Measurements from ENCODE around the gene TBC1D24.
"Not testable (repeated sequence)": the region's sequence is repeated elsewhere in the genome, so short reads cannot be mapped to it uniquely, and the experiment has no call there.

The TBC1D24 gene

GRCh38 chr16:2537451-2538379 lies 62.8 kb downstream of the TBC1D24 start, which contains the start of gene PDPK1:
PDPK1 (plus strand) TSS chr16:2538021; CDS start chr16:2538113, 92 bp downstream.
- peaks cover 9% of the 10 kb centered on the region for H3K4me1 ChIP-seq
- peaks cover 29% of the 10 kb centered on the region for H3K79me2 ChIP-seq
- H2AFZ ChIP-seq = peak within 1 kb of the TSS; percentile 69
- TF ChIP-seq CTCF (IDR thresholded peaks at IDR 0.05) = no peak
- H3K27me3 ChIP-seq (ENCODE audit: control insufficient read depth, insufficient read depth, low read length) = no peaks in the 10 kb centered on the region
- H3K9ac ChIP-seq = no peak within 1 kb of the TSS
- H3K9me3 ChIP-seq (ENCODE audit: control insufficient read depth, low read length) = no peaks in the 10 kb centered on the region
- peak within 1 kb of the TSS; percentile 80 for H3K4me2 ChIP-seq (ENCODE audit: low read length)
- H3K4me3 ChIP-seq (ENCODE audit: low read depth, low read length) = peak within 1 kb of the TSS; percentile 71
- H3K27ac ChIP-seq = peak within 1 kb of the TSS; percentile 54
- no peaks in the 10 kb centered on the region for H3K36me3 ChIP-seq (ENCODE audit: control insufficient read depth, insufficient read depth, low read length)

DNA sequence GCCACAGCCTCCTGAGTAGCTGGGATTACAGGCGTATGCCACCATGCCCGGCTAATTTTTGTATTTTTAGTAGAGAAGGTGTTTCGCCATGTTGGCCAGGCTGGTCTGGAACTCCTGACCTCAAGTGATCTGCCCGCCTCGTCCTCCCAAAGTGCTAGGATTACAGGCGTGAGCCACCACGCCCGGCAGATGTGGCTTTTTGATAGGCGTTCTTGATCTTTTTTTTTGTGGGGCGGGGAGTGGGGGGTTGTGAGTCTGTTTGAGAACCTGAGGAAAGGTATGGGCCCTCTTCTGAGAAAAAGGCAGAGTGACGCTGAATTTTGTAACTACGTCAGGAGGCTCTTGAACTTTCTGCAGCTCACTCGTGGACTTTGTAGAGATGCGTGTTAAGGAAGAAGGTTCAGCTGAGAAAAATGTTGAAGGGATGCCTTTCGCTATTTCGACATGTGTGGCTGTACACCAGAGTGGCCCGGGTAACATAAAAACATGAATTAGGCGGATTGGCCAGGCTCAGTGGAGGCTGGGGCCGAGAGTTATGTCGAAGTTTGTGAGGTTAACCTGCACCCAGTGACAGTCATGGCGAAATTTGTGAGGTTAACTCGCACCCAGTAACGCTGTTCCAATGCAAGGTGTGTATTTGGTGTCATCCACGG lies 64.4 kb downstream of the TBC1D24 start:
- H3K9me3 ChIP-seq (ENCODE audit: control insufficient read depth, low read length); H3K4me2 ChIP-seq (ENCODE audit: low read length); H3K27ac ChIP-seq; H2AFZ ChIP-seq; H3K9ac ChIP-seq; H3K27me3 ChIP-seq (ENCODE audit: control insufficient read depth, insufficient read depth, low read length); H3K4me3 ChIP-seq (ENCODE audit: low read depth, low read length); H3K4me1 ChIP-seq; H3K36me3 ChIP-seq (ENCODE audit: control insufficient read depth, insufficient read depth, low read length): not testable (repeated sequence)
- peaks cover 31% of the 10 kb centered on the region for H3K79me2 ChIP-seq

GRCh38 chr16:2539845-2540458 lies 65.0 kb downstream of the TBC1D24 start:
- peak; percentile 21 for TF ChIP-seq CTCF (IDR thresholded peaks at IDR 0.05)
- H3K27me3 ChIP-seq (ENCODE audit: control insufficient read depth, insufficient read depth, low read length); H3K9me3 ChIP-seq (ENCODE audit: control insufficient read depth, low read length); H3K9ac ChIP-seq; H3K36me3 ChIP-seq (ENCODE audit: control insufficient read depth, insufficient read depth, low read length); H3K4me3 ChIP-seq (ENCODE audit: low read depth, low read length); H2AFZ ChIP-seq; H3K4me1 ChIP-seq; H3K4me2 ChIP-seq (ENCODE audit: low read length); H3K27ac ChIP-seq: not testable (repeated sequence)
- peaks cover 31% of the 10 kb centered on the region for H3K79me2 ChIP-seq

GRCh38 chr16:2540912-2541311 lies 66.0 kb downstream of the TBC1D24 start:
- H3K27me3 ChIP-seq (ENCODE audit: control insufficient read depth, insufficient read depth, low read length); H3K36me3 ChIP-seq (ENCODE audit: control insufficient read depth, insufficient read depth, low read length); H3K9ac ChIP-seq; H3K4me3 ChIP-seq (ENCODE audit: low read depth, low read length); H3K4me1 ChIP-seq; H2AFZ ChIP-seq; H3K9me3 ChIP-seq (ENCODE audit: control insufficient read depth, low read length); H3K4me2 ChIP-seq (ENCODE audit: low read length); H3K27ac ChIP-seq: not testable (repeated sequence)
- H3K79me2 ChIP-seq = peaks cover 40% of the 10 kb centered on the region

DNA sequence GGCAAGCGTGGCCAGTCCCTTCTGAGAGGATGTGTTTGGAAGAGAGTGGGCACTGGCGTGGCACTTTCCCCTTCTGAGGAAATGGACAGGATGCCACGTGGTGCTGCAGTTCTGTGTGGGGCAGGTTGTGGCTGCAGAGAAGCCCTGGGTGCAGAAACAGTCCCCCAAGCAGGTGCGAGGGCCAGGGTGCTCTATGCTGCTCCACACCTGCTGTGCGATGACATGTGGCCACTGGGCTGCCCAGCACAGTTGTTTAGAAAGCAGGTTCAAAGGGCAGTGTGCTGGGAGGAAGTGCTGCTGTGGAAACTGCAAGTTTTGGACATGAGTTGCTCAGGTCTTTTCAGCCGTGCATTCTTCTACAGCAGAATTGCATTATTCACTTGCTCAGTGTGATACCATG lies 66.5 kb downstream of the TBC1D24 start:
- not testable (repeated sequence) for H3K36me3 ChIP-seq (ENCODE audit: control insufficient read depth, insufficient read depth, low read length); H3K4me1 ChIP-seq; H3K4me3 ChIP-seq (ENCODE audit: low read depth, low read length); H3K27me3 ChIP-seq (ENCODE audit: control insufficient read depth, insufficient read depth, low read length); H3K9me3 ChIP-seq (ENCODE audit: control insufficient read depth, low read length); H3K9ac ChIP-seq; H3K27ac ChIP-seq; H3K4me2 ChIP-seq (ENCODE audit: low read length); H2AFZ ChIP-seq
- peaks cover 45% of the 10 kb centered on the region for H3K79me2 ChIP-seq

- H3K9ac ChIP-seq; H3K4me2 ChIP-seq (ENCODE audit: low read length); H3K4me3 ChIP-seq (ENCODE audit: low read depth, low read length); H3K9me3 ChIP-seq (ENCODE audit: control insufficient read depth, low read length); H3K4me1 ChIP-seq; H3K27me3 ChIP-seq (ENCODE audit: control insufficient read depth, insufficient read depth, low read length); H3K36me3 ChIP-seq (ENCODE audit: control insufficient read depth, insufficient read depth, low read length); H3K27ac ChIP-seq; H2AFZ ChIP-seq: not testable (repeated sequence)
- peaks cover 44% of the 10 kb centered on the region for H3K79me2 ChIP-seq
These were observed 68.8 kb downstream of the TBC1D24 start for GRCh38 chr16:2543771-2544170.

- not testable (repeated sequence) for H3K36me3 ChIP-seq (ENCODE audit: control insufficient read depth, insufficient read depth, low read length); H3K4me3 ChIP-seq (ENCODE audit: low read depth, low read length); H3K9ac ChIP-seq; H2AFZ ChIP-seq; H3K27ac ChIP-seq; H3K9me3 ChIP-seq (ENCODE audit: control insufficient read depth, low read length); H3K4me2 ChIP-seq (ENCODE audit: low read length); H3K4me1 ChIP-seq; H3K27me3 ChIP-seq (ENCODE audit: control insufficient read depth, insufficient read depth, low read length)
- H3K79me2 ChIP-seq = peaks cover 15% of the 10 kb centered on the region
These were observed 75.5 kb downstream of the TBC1D24 start for GRCh38 chr16:2550283-2550878.

- H3K36me3 ChIP-seq (ENCODE audit: control insufficient read depth, insufficient read depth, low read length); H3K79me2 ChIP-seq; H3K9ac ChIP-seq; H3K4me3 ChIP-seq (ENCODE audit: low read depth, low read length); H3K4me1 ChIP-seq; H3K27ac ChIP-seq; H3K27me3 ChIP-seq (ENCODE audit: control insufficient read depth, insufficient read depth, low read length); H2AFZ ChIP-seq; H3K9me3 ChIP-seq (ENCODE audit: control insufficient read depth, low read length): not testable (repeated sequence)
- H3K4me2 ChIP-seq (ENCODE audit: low read length) = peak overlapping the region; percentile 47
These were observed 76.5 kb downstream of the TBC1D24 start for GRCh38 chr16:2551420-2551889.

Data from parathyroid adenoma (tissue), 2 donors.